Bronchial epithelial cell (primary cell): ENCODE results near the gene ZNF74. TPM values are rescaled to one million over a fixed set of nuclear protein-coding genes. Genes with fewer than 3 reads are reported as not detected.

Experiments used
- DNase-seq: peaks from one replicate; pipeline ENCODE4 v3.0.0-alpha.2; 2010; ENCODE audit warnings: low read depth
- FAIRE-seq: peaks from 2 replicates; lab custom pipeline; 2011; peaks lifted over from hg19 to GRCh38; lab: Jason Lieb, UNC
- H3K27me3 ChIP-seq: 2 replicates; pipeline ENCODE4 v1.5.1; 2011; ENCODE audit warnings: low read length; ENCODE audit not compliant: control insufficient read depth, insufficient read depth
- H3K36me3 ChIP-seq: 2 replicates; pipeline ENCODE4 v1.5.1; 2011; ENCODE audit warnings: low read length; ENCODE audit not compliant: control insufficient read depth, insufficient read depth
- H3K4me3 ChIP-seq: 2 replicates; pipeline ENCODE4 v1.5.1; 2011; ENCODE audit warnings: mild to moderate bottlenecking, low read depth, low read length, control low read depth
- total RNA-seq: library from RNA; depleted of rRNA; stranded (reverse); fragments of >200 nt; gene quantifications from 2 replicates; pipeline ENCODE4 v1.2.1, GENCODE V29; 2014
- TF ChIP-seq, protein P1 (sequence below): IDR thresholded peaks from 2 replicates; pipeline ENCODE4 v1.5.1; 2011; ENCODE audit warnings: mild to moderate bottlenecking, moderate library complexity, low read length, control low read depth, inconsistent platforms; ENCODE audit not compliant: insufficient read depth, severe bottlenecking

The ZNF74 gene
- total RNA-seq, 1 donor from 2014 or later: 15.5 TPM

DNA sequence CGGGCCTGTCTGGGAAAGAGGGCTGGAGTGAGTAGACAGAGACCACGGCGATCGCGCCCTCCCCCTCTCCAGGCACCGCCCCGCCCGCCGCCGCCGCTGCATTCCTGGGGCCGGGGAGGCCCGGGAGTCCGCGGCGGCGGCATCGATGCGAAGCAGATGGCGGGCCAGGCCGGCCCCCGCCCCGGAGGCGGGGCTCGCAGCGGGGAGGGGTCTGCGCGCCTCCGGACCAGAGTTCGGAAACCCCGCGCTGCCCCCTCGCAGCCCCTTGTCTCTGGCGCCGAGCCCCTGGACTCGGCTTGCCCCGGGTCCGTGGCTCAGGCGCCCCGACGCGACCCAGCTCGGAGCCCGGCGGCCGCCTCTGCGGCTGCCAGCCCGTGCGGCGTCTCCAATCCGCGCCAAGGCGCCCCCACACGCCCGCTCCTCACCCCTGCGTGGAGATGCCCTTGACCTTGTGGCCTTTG, 42.4 kb downstream of the ZNF74 start:
- H3K36me3 ChIP-seq: no peaks in the 10 kb centered on the region
- TF ChIP-seq, protein P1, sequence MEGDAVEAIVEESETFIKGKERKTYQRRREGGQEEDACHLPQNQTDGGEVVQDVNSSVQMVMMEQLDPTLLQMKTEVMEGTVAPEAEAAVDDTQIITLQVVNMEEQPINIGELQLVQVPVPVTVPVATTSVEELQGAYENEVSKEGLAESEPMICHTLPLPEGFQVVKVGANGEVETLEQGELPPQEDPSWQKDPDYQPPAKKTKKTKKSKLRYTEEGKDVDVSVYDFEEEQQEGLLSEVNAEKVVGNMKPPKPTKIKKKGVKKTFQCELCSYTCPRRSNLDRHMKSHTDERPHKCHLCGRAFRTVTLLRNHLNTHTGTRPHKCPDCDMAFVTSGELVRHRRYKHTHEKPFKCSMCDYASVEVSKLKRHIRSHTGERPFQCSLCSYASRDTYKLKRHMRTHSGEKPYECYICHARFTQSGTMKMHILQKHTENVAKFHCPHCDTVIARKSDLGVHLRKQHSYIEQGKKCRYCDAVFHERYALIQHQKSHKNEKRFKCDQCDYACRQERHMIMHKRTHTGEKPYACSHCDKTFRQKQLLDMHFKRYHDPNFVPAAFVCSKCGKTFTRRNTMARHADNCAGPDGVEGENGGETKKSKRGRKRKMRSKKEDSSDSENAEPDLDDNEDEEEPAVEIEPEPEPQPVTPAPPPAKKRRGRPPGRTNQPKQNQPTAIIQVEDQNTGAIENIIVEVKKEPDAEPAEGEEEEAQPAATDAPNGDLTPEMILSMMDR: no peak
- peak overlapping the region; percentile 40 for H3K4me3 ChIP-seq
- FAIRE-seq: no peak
- peaks cover 27% of the 10 kb centered on the region for H3K27me3 ChIP-seq
- no peak for DNase-seq

DNA sequence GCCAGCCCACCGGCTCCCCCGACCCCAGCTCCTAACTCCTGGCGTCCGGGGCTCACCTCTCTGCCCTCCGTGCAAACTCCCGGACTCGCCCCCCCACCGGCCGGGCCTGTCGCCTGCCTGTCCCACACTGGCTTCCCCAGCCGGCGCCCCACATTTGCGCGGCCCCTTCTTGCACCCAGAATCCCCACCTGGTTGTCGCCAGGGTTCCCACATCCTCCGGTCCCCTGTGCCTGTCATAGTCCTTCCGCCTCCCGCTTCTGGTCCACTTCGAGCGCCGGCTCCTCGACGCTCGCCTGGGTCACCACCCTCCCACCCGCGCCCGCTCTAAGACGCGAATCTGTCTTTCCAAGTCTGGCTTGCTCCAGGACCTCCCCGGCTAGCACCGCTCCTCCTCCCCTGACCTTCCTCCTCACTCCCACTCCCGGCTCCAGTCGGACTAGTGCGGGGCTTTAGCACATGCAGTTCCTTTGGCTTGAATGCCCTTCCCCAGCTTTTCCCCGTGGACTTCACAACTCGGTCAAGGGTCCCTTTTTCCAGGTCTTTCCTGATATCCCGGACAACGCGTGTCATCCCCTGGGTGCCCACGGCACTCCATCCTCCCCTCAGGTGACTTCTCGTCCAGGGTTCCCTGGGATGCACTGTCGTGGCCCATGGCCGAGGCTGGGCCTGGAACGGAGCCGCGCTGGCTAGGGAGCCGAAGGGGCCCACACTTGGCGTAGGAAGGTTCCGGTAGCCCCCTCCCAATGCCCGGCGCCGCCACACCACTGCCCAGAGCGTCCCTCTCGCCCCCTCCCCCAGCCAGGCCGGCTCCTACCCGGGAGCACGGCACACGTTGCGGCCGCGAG, 43.0 kb downstream of the ZNF74 start:
- TF ChIP-seq, protein P1: no peak
- peaks cover 26% of the 10 kb centered on the region for H3K27me3 ChIP-seq
- peak overlapping the region; percentile 40 for H3K4me3 ChIP-seq
- no peak for DNase-seq
- no peak for FAIRE-seq
- H3K36me3 ChIP-seq: no peaks in the 10 kb centered on the region

DNA sequence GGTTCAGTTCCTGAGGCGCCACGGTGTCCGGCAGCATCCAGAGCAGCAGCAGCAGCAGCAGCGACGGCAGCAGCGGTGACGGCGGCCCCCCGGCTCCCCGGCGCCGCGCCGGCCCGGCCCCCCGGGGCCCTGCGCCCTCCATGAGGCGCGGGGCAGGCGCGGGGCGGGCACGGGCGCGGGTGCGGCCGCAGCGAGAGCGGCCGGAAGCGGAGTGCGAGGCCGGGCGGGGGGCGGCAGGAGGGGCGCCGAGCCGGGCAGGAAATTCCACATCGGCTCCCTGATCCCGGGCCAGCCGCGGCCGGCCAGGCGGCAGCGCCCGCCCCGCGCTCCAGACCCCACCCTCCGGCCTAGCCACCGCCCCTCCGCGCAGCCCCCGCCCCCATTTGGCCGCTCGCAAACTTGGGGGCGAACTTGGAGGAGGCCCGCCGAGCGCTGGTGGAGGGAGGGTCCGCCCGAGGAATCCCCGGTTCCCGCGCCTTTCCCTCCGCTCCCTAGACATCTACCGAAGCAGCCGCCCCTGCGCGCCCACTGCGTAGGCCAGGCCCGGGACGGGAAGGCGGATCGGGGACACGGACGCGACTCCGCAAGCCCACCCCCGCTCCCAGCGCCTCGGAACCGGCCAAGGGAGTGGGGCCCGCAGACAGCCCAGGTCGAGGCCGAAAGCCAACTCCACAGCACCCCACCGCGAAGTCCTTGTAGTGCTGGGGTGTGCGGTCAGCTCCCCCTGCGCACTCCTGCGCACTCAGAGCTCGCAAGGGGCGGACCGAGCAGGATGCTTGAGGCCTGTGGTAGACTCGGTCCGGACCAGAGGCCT, 43.9 kb downstream of the ZNF74 start, which contains the start of gene SCARF2:
Gene SCARF2, minus strand, starts transcription at position 213 of the 814 bp plus-strand sequence. Its CDS starts 71 bp downstream, at position 142.
- Histone ChIP-seq H3K27me3 (peaks cover 21% of the 10 kb centered on the region), H3K36me3 (peaks cover 1% of the 10 kb centered on the region), H3K4me3 (peak within 1 kb of the TSS; percentile 40)
- TF ChIP-seq, protein P1: no peak
- FAIRE-seq (no peak), DNase-seq (no peak)

DNA sequence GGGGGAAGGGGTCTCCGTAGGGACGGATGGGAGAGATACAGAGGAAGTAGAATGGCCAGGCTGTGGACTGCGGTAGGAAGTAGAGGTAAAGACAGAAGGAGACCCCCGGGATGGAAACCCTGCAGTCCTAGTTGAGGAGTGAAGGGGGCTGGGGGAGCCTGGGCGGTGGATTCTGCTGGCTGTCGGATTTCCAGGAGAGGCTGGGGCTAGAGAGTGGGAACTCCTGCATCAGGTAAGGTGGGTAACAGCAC, 44.4 kb downstream of the ZNF74 start:
- FAIRE-seq (no peak), DNase-seq (no peak)
- Histone ChIP-seq H3K36me3 (peaks cover 1% of the 10 kb centered on the region), H3K27me3 (peaks cover 21% of the 10 kb centered on the region), H3K4me3 (no peak overlapping the region)
- TF ChIP-seq, protein P1: no peak

DNA sequence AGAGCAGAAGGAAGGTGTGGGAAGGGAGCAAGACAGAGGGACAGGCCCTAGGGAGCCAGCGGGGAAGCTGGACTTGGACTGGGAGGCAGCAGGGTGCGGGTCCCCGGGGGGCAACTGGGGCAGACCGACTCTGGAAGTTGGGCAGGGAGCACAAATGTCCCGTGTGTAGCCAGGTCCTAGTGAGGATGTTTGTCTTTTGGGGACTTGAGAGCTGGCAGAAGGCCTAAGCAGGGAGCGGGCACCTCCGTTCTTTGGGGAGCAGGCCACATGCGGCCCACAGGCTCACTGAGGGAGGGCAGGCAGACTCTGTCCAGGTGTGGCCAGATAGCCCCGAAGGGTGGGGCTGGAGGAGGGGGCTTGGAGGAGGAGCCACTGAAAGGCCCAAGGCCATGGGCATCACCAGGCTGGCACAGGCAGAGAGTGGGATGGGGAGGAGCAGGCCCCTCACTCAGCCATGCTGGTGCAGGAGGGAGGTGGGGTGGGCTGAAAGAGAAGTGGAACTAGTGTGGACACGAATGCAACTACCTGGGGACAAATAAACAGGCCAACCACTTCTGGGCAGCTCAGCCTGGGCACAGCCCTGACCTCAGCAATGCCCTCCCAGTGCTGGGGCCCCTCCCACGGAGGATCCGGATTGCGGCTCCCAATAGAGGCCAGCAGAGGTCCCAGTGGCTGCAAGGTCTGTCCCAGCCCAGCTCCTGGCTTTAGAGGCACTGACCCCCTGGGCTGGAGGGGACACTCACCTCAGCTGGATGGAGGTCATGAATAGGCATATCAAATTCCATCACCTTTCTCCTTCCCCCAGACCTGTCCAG, 44.9 kb downstream of the ZNF74 start:
- FAIRE-seq (no peak), DNase-seq (no peak)
- peaks cover 1% of the 10 kb centered on the region for H3K36me3 ChIP-seq
- no peak overlapping the region for H3K4me3 ChIP-seq
- peaks cover 21% of the 10 kb centered on the region for H3K27me3 ChIP-seq
- TF ChIP-seq, protein P1: peak; percentile 16
